HL-60 (cell line): ENCODE measurements around the gene ZNF141.

ENCODE experiments used
- GABPA ChIP-seq: IDR thresholded peaks from 2 replicates; pipeline ENCODE4 v1.6.1; 2012; ENCODE audit warnings: low read depth
- POLR2AphosphoS5 ChIP-seq: IDR thresholded peaks from 2 replicates; pipeline ENCODE4 v1.6.1; 2012; ENCODE audit warnings: low read depth
- SPI1 ChIP-seq: IDR thresholded peaks from 2 replicates; pipeline ENCODE4 v1.6.1; 2012; ENCODE audit warnings: low read depth, mild to moderate bottlenecking, borderline replicate concordance
- TF ChIP-seq, protein P1 (sequence below): IDR thresholded peaks from one replicate; pipeline ENCODE4 v1.5.1; 2011; ENCODE audit warnings: low read length, control low read depth, inconsistent platforms; ENCODE audit not compliant: insufficient read depth
- TF ChIP-seq, protein P2 (sequence below): IDR thresholded peaks from 2 replicates; pipeline ENCODE4 v1.6.1; 2012; ENCODE audit warnings: low read depth; ENCODE audit not compliant: insufficient replicate concordance

DNA sequence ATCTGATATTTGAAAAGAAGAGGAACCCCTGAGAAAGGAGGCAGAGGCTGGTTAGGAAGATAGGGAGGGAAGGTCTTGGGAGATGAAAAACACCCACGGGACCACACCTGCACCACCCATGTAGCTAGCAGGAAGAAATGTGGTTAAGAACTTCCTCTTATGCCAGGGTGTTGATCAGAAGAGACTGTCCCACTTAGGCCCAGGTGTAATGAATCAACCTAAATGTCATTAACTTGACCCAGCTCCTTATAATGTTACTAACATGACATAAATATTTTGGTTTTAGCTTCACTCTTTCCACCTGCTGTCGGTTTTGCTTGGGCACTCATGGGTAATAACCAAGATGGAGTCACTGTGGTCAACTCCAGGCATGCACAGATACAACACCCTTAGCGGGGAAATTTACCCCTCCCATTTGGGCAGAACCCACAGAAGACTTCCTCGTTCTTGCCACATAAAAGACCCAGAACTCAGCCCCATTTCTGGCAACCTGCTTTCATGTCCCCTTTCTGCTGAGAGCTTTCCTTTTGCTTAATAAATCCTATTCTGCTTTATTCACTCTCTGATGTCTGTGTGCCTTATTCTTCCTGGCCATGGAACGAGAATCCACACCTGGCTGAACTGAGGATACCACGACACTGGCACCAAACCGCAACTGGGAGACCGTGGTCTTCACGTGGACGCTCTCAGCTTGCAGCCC, 46.8 kb downstream of the ZNF141 start:
- TF ChIP-seq, protein P1, sequence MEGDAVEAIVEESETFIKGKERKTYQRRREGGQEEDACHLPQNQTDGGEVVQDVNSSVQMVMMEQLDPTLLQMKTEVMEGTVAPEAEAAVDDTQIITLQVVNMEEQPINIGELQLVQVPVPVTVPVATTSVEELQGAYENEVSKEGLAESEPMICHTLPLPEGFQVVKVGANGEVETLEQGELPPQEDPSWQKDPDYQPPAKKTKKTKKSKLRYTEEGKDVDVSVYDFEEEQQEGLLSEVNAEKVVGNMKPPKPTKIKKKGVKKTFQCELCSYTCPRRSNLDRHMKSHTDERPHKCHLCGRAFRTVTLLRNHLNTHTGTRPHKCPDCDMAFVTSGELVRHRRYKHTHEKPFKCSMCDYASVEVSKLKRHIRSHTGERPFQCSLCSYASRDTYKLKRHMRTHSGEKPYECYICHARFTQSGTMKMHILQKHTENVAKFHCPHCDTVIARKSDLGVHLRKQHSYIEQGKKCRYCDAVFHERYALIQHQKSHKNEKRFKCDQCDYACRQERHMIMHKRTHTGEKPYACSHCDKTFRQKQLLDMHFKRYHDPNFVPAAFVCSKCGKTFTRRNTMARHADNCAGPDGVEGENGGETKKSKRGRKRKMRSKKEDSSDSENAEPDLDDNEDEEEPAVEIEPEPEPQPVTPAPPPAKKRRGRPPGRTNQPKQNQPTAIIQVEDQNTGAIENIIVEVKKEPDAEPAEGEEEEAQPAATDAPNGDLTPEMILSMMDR, result no peak
- TF ChIP-seq GABPA (no peak), POLR2AphosphoS5 (no peak), SPI1 (no peak)
- TF ChIP-seq, protein P2, sequence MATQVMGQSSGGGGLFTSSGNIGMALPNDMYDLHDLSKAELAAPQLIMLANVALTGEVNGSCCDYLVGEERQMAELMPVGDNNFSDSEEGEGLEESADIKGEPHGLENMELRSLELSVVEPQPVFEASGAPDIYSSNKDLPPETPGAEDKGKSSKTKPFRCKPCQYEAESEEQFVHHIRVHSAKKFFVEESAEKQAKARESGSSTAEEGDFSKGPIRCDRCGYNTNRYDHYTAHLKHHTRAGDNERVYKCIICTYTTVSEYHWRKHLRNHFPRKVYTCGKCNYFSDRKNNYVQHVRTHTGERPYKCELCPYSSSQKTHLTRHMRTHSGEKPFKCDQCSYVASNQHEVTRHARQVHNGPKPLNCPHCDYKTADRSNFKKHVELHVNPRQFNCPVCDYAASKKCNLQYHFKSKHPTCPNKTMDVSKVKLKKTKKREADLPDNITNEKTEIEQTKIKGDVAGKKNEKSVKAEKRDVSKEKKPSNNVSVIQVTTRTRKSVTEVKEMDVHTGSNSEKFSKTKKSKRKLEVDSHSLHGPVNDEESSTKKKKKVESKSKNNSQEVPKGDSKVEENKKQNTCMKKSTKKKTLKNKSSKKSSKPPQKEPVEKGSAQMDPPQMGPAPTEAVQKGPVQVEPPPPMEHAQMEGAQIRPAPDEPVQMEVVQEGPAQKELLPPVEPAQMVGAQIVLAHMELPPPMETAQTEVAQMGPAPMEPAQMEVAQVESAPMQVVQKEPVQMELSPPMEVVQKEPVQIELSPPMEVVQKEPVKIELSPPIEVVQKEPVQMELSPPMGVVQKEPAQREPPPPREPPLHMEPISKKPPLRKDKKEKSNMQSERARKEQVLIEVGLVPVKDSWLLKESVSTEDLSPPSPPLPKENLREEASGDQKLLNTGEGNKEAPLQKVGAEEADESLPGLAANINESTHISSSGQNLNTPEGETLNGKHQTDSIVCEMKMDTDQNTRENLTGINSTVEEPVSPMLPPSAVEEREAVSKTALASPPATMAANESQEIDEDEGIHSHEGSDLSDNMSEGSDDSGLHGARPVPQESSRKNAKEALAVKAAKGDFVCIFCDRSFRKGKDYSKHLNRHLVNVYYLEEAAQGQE, result no peak
